ENCODE measurements around the gene GNAT3.

Gene GNAT3

GRCh38 chr7:80453699-80454340 lies 58.0 kb downstream of the GNAT3 start:
- TF ChIP-seq SPI1 (IDR thresholded peaks at IDR 0.05; ENCODE audit: borderline replicate concordance, low read depth) = no peak
- TF ChIP-seq, protein P1, sequence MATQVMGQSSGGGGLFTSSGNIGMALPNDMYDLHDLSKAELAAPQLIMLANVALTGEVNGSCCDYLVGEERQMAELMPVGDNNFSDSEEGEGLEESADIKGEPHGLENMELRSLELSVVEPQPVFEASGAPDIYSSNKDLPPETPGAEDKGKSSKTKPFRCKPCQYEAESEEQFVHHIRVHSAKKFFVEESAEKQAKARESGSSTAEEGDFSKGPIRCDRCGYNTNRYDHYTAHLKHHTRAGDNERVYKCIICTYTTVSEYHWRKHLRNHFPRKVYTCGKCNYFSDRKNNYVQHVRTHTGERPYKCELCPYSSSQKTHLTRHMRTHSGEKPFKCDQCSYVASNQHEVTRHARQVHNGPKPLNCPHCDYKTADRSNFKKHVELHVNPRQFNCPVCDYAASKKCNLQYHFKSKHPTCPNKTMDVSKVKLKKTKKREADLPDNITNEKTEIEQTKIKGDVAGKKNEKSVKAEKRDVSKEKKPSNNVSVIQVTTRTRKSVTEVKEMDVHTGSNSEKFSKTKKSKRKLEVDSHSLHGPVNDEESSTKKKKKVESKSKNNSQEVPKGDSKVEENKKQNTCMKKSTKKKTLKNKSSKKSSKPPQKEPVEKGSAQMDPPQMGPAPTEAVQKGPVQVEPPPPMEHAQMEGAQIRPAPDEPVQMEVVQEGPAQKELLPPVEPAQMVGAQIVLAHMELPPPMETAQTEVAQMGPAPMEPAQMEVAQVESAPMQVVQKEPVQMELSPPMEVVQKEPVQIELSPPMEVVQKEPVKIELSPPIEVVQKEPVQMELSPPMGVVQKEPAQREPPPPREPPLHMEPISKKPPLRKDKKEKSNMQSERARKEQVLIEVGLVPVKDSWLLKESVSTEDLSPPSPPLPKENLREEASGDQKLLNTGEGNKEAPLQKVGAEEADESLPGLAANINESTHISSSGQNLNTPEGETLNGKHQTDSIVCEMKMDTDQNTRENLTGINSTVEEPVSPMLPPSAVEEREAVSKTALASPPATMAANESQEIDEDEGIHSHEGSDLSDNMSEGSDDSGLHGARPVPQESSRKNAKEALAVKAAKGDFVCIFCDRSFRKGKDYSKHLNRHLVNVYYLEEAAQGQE (IDR thresholded peaks at IDR 0.05; ENCODE audit: insufficient replicate concordance, low read depth) = no peak
- no peak for TF ChIP-seq POLR2AphosphoS5 (IDR thresholded peaks at IDR 0.05; ENCODE audit: low read depth)
- no peak for TF ChIP-seq GABPA (IDR thresholded peaks at IDR 0.05; ENCODE audit: low read depth)
- TF ChIP-seq, protein P2, sequence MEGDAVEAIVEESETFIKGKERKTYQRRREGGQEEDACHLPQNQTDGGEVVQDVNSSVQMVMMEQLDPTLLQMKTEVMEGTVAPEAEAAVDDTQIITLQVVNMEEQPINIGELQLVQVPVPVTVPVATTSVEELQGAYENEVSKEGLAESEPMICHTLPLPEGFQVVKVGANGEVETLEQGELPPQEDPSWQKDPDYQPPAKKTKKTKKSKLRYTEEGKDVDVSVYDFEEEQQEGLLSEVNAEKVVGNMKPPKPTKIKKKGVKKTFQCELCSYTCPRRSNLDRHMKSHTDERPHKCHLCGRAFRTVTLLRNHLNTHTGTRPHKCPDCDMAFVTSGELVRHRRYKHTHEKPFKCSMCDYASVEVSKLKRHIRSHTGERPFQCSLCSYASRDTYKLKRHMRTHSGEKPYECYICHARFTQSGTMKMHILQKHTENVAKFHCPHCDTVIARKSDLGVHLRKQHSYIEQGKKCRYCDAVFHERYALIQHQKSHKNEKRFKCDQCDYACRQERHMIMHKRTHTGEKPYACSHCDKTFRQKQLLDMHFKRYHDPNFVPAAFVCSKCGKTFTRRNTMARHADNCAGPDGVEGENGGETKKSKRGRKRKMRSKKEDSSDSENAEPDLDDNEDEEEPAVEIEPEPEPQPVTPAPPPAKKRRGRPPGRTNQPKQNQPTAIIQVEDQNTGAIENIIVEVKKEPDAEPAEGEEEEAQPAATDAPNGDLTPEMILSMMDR (IDR thresholded peaks at IDR 0.05; ENCODE audit: insufficient read depth, low read length) = no peak
- no peak overlapping the region for H3K27ac ChIP-seq (replicated peaks)
- H3K4me3 ChIP-seq (replicated peaks; ENCODE audit: insufficient read depth, low read length) = no peak overlapping the region
- H3K27me3 ChIP-seq (ENCODE audit: insufficient read depth, poor library complexity, severe bottlenecking) = no peaks in the 10 kb centered on the region
- no peak for DNase-seq (ENCODE audit: low read depth in 1 of 2, low spot score in 1 of 2)

GRCh38 chr7:80450621-80451308 lies 61.1 kb downstream of the GNAT3 start:
- Histone ChIP-seq H3K27me3 (ENCODE audit: insufficient read depth, poor library complexity, severe bottlenecking) (no peaks in the 10 kb centered on the region), H3K4me3 (replicated peaks; ENCODE audit: insufficient read depth, low read length) (no peak overlapping the region), H3K27ac (replicated peaks) (no peak overlapping the region)
- no peak for DNase-seq (ENCODE audit: low read depth in 1 of 2, low spot score in 1 of 2)
- TF ChIP-seq SPI1 (IDR thresholded peaks at IDR 0.05; ENCODE audit: borderline replicate concordance, low read depth) = peak; percentile 66; the same call in 1 of the 2 replicates
- TF ChIP-seq, protein P1 (IDR thresholded peaks at IDR 0.05; ENCODE audit: insufficient replicate concordance, low read depth) = no peak

DNA sequence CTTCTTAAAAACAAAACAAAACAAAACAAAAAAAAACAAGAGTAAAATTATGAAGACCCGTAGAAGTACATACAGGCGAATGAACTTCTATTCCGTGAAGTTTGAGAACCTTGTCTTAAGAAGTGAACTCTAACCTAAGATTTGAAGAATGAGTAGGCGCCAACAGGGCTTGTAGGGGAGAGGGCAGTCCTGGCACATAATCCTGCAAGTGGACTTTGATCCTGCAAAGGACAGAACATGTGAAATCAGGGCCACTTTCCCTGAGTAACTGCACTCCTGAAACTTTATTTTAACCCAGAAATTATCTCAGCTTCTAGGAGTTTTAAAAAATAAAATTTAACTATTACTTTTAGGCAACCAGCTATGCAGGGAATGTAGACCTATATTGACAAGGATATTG lies 62.0 kb downstream of the GNAT3 start:
- H3K27me3 ChIP-seq (ENCODE audit: insufficient read depth, poor library complexity, severe bottlenecking) = no peaks in the 10 kb centered on the region
- TF ChIP-seq POLR2AphosphoS5 (IDR thresholded peaks at IDR 0.05; ENCODE audit: low read depth) (no peak), GABPA (IDR thresholded peaks at IDR 0.05; ENCODE audit: low read depth) (no peak), SPI1 (IDR thresholded peaks at IDR 0.05; ENCODE audit: borderline replicate concordance, low read depth) (no peak)
- TF ChIP-seq, protein P1 (IDR thresholded peaks at IDR 0.05; ENCODE audit: insufficient replicate concordance, low read depth) = no peak
- TF ChIP-seq, protein P2 (IDR thresholded peaks at IDR 0.05; ENCODE audit: insufficient read depth, low read length) = no peak
- no peak overlapping the region for H3K4me3 ChIP-seq (replicated peaks; ENCODE audit: insufficient read depth, low read length)
- H3K27ac ChIP-seq (replicated peaks) = no peak overlapping the region
- DNase-seq (ENCODE audit: low read depth in 1 of 2, low spot score in 1 of 2) = no peak
